Bone marrow (tissue), 2 donors: ENCODE measurements around the gene TNS3.

Experiments
- DNase-seq, 2 donors: peaks; one replicate each; lab custom pipeline; 2025; lab: John Stamatoyannopoulos, UW

TNS3 gene

DNA sequence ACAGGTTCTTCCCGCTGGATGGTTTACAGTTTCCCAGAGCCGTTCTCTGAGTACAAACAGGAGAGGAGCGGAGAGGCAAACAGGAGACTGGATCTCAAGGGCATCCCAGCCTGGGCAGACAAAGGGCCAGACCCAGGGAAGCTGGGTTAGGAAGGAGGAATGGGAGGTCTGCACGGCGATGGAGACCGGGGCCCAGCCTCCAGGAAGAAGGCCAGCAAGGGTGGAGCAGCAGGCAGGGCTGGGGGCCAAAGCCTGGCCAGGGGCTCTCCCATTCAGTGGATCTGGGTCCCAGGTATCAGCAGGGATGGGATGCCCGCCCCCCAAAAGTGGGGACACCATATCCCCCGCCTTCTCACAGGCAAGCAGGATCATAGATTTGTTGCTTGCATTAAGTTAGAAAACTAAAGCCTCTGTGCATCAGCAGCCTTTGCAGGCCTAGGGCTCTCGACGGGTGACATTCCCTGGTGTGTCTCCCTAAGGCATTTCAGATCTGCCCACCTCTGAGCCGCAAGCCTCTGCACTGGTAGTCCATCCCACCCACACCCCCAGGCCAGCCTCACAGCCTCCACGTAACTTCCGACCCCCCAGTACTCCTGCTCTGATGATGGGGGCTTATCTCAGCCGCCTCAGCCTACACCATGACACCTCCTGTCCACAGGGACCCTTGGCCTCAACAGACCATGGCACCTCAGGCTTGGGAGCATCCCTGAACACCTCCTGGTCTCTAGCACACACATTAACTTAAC is 59.9 kb downstream of the TNS3 start:
- no peak for DNase-seq

DNA sequence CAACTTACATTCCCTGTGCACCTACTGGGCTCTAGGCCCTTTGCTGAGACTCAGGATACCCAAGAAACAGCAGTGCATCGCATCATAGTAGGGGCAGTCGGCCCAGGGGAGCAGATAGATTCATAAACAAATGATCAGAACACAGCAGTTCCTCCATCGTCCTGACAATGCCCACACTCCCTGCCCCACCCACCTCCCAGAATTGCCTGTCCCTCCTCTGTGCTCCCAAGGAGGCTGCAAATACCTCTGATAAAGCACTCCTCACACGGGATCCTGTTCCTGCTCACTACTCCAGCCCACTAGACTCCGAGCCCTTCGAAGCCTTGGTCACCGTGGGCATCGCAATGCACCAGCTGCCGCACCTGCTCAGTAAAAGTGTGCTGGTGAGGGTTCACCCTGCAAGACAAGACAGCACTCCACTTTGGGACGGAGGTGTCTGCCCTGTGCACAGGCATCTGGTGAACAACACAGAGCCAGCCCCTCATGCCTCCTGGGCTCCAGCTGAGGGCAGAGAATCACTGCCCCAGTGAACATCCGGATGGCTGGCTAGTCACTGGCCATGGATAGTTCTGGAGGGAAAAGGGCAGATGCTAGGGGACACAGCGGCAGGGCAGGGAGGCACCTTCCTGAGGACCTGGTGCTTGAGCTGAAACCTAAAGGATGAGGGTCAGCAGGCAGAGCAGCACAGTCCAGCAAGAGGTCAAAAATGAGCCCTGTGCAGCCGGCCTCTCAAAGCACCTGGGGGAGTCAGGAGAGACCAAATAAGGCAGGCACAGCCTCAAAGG is 60.7 kb downstream of the TNS3 start:
- DNase-seq = no peak

DNA sequence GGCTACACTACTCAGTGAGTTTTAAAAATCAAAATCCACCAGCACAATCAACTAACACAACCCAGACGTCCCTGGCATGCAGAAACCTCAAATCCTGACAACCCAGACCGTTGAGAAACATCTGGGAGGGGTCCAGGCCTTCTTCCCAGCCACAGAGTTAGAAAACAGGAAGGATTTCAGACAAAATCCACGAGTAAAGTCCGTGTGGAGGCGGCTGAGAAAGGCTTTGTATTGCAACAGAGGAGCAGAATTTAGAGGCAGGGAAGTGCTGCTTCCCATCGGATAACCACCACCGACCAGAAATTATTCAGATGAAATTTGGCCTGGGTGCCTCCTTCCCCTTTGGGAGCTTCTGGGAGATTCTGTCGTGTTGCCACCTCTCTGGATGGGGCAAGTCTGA is 61.5 kb downstream of the TNS3 start:
- no peak for DNase-seq

DNA sequence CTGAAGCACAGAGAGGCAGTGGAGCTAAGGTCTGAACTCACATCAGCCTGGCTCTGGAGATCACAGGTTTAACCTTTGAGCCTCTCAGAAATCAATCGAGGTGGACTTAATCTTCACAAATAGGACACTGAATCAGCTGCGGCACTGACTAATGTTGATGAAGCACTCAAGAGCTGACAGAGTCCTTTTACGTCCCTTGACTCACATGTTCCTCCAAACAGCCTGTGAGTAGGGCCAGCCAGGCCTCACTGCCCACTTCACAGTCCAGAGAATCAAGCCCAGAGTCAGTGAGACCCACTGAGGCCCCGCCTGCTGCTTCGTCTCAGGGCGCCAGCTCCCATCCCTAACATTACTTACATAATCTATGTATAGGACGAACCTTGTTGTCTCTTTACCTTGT is 63.1 kb downstream of the TNS3 start:
- DNase-seq = no peak

DNA sequence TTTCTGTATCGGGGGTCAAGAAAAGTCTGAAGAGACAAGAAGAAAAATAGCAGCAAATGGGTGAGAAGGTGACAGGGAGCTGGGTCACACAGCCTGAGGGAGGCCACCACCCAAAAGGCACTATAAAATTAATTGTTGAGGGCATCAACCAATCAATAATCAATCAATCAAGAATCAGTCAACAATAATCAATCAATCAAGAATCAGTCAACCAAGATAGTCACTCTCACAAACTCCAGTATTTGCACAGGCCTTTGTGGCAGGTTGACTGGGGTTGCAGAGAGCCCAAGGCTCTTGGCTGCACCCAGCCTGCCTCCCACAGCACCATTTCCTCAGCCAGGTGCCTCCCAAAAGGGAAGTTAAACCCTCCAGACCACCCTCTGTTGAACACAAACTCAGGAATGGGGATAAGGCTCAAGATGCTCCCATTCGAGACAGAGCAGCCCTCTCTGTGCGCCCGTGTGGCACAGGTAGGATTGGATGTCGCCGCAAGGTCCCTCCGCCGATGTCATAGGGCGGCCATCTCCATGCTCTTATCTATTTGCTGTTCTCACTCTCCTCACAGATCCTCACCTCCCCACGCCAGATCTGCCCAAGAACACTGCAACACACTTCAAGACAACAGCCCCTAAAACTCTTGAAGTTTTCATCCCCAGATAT is 64.0 kb downstream of the TNS3 start:
- DNase-seq = no peak

DNA sequence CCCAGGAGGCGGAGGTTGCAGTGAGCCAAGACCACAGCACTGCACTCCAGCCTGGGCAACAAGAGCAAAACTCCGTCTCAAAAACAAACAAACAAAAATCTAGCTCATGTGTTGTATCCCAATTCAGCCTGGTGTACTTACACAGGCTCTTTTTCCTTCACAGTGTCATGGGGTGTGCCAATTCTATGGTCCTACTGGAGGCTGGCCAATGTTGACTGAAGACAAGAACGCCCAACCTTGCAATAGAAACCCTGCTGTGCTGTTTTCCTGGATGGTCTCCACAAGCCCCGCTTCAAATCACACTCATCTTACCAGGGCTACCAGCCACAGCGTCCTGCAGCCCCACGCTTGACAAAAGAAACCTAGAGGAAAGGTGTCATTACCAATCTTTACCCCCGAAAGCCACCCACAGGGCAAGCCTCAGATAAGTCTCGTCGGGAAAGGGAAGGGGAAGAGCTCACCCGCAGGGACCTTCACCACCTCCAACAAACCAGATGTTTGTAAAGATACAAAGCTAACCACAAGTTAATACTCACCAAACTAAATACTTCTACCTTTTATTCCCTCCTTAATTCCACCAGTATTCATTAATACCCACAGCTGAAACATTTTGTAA is 64.8 kb downstream of the TNS3 start:
- DNase-seq = no peak

DNA sequence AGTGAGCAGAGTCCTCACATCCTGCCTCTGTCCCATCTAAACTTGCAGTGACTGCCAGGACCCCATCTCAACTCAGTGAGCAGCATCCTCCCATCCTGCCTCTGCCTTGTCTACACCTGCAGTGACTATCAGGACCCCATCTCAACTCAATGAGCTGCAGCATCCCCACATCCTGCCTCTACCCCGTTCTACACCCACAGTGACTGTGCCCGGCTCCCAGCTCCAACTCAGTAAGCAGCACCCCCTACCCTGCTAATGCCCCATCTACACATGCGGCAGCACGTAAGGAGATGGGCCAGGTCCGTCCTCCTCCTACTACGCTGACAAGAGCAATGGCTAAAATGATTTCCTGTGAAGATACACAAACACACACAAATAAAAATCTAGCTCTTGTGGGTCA is 65.5 kb downstream of the TNS3 start:
- no peak for DNase-seq

DNA sequence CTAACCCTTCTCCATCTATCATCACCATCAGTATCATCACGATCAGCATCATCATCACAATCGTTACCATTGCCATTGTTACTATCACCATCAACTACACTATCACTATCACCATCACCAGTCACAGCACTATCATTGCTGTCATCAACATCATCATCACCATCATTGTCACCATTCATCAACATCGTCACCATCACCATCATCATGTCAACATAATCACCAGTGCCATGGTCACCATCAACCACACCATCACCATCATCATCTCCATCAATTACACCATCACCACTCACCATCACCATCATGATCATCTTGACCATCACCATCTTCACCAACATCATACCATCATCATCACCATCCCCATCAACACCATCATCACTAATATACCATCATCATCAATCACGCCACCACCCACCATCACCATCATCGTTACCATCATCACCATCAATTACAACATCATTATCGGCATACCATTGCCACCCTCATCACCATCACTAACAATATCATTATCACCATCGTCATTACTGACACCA is 66.5 kb downstream of the TNS3 start:
- no peak for DNase-seq

DNA sequence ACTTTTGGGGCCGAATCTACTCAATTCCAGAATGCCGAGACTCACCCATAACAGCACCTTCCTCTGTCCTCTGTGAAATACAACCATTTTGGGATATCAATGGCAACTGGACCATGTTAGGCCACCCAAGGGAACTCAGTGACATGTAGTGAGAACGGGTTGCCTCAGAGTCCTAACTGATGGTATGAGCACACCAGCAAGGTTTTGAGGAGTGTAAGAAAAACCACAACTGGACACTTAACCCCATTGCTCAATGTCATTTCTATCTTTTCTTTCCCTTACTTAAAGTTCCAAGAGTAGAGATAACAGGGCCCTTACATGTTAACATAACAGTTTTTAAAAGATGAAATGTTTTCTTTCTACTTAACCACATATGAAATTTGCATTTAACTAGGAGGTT is 67.1 kb downstream of the TNS3 start:
- no peak for DNase-seq

DNA sequence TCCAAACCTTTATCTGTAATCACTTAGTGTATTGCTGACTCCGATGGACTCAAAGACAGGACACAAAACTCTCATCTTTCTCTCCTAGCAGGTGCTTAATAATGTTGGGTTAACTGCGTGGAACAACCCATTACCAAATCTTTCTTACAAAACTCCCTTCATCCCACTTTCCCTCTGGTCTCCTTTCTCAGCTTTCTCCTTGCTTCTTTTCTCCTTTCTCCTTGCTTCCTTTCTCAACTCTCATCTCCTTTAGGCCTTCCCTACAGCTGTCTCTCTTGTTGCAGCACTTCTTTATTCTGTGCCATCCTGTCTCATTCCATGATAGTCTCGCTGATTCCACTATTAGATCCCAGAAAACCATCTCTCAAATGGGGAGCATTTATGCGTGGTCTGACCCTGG is 67.5 kb downstream of the TNS3 start:
- DNase-seq = no peak

DNA sequence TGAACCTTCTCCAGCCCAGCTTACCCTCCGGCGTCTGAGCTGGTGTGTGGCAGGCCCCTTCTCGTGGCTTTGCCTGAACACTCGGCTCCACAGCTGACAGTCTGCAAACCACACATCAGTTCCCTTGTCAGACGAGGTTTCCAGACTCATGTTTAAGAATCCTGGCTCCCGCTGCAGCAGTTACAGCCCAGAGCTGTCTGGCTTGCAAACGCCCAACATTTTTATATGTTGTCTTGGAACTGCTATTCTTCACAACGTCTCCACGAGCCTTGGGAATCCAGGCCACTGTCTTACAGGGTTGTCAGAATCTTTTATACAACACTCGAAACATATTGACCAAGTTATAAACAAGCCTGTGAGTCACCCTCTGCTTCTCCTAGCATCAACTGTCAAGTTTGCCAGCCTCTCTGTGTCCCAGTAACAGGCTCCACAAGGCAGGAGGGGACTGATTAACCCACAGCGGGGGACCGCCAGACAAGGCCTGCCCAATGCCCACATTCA is 68.1 kb downstream of the TNS3 start:
- DNase-seq = peak in 1 of 2 donors; percentile 66

DNA sequence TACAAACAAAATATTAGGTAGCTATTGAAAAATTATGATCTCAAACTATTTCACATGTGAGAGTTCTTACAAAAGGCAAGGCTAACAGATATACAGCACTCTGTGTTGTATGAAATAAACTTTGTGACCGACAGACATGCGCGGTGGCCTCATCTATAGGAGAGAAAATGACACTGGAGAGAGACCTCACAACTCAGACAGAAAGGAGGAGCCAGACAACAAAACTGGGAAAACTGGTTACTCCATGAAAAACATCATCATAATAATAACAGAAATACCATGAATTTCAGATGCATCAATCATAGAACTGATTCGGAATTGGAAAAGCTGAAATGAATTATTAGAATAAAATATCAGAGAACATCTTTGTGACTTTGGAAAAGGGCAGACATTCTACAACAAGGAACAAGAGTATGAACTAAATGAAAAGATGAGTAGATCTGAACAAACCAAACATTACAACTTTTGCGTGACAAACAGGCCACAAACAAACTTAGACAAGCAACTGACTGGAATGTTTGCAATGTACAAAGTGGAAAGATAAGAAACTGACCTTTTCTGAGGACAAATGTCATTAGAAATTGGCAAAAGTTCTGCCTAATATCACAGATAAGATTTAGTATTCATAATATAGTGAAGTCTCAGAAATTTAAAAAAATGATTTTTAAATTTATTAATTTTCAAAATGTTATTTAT is 69.3 kb downstream of the TNS3 start:
- DNase-seq = no peak

DNA sequence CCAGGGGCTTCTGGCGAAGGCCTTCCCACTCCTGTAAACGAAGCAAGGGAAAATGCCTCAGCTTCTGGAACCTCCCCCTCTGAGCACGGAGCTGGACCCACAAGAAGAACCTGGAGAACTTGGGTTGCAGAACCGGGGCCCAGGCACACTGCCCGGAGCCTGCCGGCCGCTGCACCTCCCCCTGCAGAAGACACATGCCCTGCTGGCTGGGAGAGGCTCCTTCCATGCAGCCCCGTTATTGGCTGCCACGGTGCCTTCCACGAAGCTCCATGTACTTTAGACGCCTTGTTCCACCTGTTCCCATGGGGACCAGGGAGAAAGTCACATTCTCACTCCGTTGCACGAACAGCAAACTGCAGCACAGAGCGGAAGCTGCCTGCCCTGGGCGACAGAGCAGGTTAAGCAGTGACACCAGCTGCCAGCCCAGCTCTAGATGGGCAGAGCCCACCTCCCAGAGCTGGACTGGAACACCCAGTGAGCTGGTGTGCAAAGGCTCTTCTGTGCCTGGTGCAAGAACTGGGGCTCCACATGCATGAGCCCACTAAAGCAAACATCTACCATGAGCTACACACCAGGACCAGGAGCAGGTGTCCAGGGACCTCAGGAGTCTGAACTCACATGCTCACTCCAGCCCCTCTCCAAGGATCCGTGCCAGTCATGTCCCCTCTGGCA is 70.1 kb downstream of the TNS3 start:
- no peak for DNase-seq

DNA sequence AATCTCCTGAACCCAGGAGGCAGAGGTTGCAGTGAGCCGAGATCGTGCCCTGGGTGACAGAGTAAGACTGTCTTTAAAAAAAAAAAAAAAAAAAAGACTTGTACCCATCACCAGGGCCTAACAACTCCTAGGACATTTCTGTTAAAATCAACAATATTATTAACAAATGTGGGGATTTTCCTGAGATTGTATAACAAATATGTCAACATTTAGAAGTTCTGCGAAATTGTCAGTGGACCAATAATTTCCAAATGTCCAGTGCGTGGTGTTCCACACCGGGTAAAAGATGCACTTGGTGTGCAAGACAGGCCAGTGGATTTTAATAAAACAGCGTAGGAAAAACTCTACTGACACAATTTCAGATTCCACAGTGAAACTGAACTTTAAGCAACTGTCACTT is 71.1 kb downstream of the TNS3 start:
- DNase-seq = no peak

DNA sequence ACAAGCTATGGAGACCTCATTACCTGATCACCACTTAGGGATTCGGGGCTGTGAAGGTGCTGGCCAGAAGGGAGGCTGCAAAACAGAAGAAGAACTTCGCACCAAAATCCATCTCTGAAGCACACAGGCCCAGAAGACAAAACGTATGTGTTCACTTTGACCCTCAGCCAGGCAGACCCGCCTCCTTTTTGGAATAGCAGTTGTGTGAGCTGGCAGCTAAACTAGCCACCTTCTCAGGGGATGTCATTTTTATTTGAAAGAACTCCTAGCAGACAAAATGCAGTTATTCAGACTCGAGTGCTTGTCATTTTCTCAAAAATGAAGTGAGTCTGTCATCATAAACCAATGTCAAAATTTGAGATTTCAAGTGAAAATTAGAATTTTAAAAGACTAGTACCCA is 71.7 kb downstream of the TNS3 start:
- no peak for DNase-seq

DNA sequence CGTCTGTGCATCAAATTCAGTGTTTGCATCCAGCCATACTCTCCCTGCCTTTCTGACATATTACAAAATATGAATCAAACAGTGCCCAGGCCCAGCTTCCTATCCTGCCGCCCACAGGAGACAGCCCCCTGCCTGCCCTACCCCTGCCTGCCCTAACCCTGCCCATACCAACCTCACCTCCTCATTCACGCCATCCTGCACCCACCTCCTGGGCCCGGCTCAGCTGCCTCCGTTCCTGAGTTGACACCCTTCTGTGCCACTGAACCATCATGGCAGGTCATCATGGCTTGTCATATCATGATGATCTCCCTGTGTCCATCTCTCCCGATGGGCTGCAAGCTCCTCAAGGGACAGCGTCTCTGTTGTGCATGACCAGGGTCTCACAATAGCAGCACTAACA is 72.3 kb downstream of the TNS3 start:
- no peak for DNase-seq

DNA sequence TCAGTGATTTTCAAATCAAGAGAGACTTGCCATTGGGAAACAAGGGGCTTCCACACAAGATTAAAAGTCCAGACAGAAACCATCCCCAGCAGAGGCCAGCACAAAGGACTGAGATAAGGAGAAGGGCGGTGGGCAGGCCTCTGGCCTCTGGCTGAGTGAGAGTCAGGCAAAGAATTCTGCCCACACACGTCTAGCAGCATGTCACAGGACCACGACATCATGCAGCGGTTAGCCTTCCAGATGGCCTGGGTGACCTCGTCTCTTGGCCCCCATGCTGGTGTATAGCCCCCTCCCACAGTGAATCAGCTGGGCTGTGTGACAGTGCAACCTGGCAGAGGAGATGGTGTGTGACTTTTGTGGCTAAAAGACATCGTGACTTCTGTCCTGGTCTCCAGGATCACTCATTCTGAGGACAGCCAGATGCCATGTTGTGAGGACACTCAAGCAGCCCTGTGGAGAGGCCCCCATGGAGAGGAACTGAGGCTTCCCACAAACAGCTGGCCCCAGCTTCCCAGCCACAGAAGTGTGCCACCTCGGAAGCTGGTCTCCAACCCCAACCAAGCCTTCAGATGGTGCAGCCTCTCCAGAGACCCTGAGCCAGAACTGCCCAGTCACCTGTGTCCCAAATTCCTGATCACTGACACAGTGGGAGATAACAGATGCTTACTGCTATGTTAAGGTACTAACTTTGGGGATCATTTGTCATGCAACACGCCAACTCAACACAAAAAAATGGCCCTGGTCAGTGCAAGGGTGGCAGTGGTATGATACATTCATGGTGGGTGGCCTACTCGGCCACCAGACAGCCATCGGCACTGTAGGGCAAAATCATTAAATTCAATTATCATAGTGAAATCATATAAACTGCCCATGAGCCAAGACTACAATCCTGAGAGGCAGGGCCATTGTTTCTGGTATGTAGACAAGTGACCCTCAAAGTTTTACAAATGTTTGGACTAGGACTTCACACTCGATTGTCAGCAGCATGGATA is 73.2 kb downstream of the TNS3 start:
- no peak for DNase-seq

DNA sequence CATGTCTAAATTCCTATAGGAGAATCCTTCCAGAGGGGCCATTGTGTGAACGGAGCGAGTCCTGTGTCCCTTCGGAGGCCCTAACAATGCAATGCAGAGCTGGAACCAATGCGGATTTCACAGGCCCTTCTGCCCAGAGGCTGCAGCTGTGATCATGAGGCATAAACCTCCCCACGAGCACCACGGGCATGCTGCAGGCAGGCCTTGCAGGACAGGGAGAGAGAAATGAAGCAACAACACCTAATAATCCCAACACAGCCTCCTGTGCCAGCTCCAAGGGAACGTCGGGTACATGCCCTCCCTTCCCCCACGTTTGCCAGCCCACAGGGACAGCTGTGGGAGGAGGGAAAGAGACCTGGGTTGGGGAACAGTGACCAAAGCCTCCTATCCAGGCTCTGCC is 74.4 kb downstream of the TNS3 start:
- DNase-seq = no peak

DNA sequence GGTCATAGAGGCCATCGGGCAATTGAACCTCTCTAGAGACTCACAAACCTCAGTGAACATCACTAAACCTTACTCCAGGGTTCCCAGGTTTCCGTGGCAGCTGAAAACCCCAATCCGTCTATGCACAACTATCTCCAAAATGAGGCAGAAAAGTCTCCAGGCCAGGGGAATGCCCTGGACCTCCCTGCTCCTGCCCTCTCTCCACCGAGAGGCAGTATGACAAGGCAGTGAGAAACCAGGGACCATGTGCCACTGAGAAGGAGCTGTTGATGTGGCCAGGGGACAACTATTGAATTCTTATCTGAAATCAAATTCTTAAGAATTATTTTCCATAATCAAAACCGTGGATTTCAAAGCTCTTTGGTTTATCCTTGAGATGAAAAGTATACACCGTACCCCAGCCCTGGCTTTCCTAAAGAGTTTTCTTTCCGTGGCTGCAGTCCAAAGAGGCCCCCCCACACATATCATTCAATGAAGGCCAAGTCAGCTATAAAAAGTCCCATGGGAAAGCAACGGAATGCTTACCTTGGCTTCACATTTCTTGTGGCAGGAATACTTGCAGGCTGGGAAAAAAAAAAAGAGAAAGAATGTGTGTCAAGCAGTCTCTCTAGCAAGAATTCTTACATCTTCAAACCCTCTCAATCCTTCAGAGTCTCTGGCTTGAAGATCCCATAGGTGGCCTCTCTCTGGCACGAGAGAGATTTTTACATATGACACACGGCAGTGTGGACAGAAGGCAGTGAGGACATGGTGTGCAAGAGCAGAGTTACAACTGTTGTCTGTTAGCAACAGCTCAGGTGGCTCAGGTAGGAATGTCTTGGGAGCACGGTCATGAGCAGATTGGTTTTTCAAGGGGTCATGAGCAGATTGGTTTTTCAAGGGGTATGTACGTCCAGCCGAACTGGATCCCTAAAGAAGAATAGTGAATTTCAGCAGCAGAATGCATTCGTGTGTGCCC is 75.2 kb downstream of the TNS3 start:
- no peak for DNase-seq
